ENCODE data around the gene BICRA.

DNA sequence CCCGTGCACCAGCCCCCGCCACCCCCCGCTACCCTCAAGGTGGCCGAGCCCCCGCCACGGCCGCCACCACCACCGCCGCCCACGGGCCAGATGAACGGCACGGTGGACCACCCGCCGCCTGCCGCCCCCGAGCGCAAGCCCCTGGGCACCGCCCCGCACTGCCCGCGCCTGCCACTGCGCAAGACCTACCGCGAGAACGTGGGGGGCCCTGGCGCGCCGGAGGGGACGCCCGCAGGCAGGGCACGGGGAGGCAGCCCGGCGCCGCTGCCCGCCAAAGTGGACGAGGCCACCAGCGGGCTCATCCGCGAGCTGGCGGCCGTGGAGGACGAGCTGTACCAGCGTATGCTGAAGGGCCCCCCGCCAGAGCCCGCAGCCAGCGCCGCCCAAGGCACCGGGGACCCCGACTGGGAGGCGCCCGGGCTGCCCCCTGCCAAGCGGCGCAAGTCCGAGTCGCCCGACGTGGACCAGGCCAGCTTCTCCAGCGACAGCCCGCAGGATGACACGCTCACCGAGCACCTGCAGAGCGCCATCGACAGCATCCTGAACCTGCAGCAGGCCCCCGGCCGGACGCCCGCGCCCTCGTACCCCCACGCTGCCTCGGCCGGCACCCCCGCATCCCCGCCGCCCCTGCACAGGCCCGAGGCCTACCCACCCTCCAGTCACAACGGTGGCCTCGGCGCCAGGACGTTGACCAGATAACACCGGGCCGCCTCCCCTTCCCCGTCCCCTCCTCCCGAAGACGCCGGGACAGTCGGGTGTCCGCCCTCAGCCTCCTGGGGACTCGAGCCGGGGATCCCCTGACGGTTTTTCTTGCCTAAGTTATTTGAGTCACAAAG lies 93.0 kb downstream of the BICRA start:
- TF ChIP-seq CTCF (IDR thresholded peaks at IDR 0.05; ENCODE audit: low read length): no peak
- TF ChIP-seq EZH2phosphoT487 (IDR thresholded peaks at IDR 0.05; ENCODE audit: low read length): no peak
